ENCODE results near the gene NFS1. TPM values are rescaled to one million over a fixed set of nuclear protein-coding genes. Genes with fewer than 3 reads are reported as not detected.
A peak's percentile ranks its signal among the peaks of the same experiment; 100 is the strongest.

The NFS1 gene
- total RNA-seq, 4 donors from 2014 or later, result 16.1 to 32.1 (median 26.6) TPM

- ATAC-seq (ENCODE audit: low FRiP score) (peak; percentile 62), DNase-seq (ENCODE audit: low spot score) (peak; percentile 62)
- no peak for TF ChIP-seq CTCF (IDR thresholded peaks at IDR 0.05)
Observed at GRCh38 chr20:35619196-35620095, 79.7 kb downstream of the NFS1 start.

DNA sequence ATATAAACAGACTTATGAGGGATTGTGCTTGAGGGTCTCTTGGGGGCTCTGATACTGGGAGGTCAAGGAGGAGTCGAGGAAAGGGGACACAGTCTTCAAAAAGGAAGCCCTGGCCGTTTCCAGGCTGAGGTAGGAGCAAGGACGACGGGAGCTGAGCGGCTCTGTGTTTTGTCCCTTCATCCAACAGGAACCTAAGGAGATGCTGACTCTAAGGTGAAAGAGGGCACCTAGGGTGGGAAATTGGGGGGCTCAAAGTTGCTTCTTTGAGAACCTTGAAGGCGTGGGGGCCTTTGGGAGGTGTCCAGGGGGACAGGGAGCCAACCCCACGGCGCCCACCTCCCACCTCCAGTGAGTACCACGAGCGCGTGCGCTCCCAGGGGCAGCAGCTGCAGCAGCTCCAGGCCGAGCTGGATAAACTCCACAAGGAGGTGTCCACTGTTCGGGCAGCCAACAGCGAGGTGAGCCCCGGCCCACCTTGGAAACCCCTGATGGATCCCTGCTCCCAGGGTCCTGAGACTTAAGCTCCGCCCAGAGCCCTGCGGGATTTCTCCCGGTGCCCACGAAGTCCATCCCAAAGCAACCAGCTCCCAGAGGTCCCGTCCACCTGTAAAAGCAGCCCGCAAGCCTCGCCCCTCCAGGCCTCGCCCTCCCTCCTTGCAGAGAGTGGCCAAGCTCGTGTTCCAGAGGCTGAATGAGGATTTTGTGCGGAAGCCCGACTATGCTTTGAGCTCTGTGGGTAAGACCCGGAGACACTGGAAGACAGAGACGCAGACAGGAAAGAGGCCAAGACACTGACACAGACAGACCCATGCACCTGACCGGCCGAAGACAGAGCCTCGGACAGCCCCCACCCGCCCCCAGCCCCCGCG lies 80.7 kb downstream of the NFS1 start:
- no peak for DNase-seq (ENCODE audit: low spot score)
- no peak for ATAC-seq (ENCODE audit: low FRiP score)
- no peak for TF ChIP-seq CTCF (IDR thresholded peaks at IDR 0.05)

Small RNAs within 50 kb of the gene (small RNA-seq; reads per million reads assigned to genes)
- not detected for gene RNU6-759P

Other genes starting within 250 kb of the NFS1 start
- gene CEP250, start 243.8 kb downstream of the NFS1 start, total RNA-seq, result 10 to 100 TPM; 14.6 to 25.4 (median 16.2) TPM
- gene C20orf173, start 169.7 kb downstream of the NFS1 start, total RNA-seq, result not detected
- gene ERGIC3, start 157.3 kb downstream of the NFS1 start, total RNA-seq, result 100 to 1,000 TPM; 143 to 184 (median 163) TPM
- gene SPAG4, start 83.5 kb downstream of the NFS1 start, total RNA-seq, result 1 to 10 TPM; 2.5 to 7.4 (median 3.1) TPM
- 100 to 1,000 TPM in 1 of 4 donors, 10 to 100 TPM in 3; 50.7 to 113 (median 85.2) TPM for gene CPNE1, start 34.5 kb downstream of the NFS1 start, total RNA-seq
- 10 to 100 TPM; 31.4 to 43.2 (median 33.9) TPM for gene RBM12, start 34.5 kb downstream of the NFS1 start, total RNA-seq
- 100 to 1,000 TPM; 160 to 364 (median 237) TPM for gene ROMO1, start 53 bp upstream of the NFS1 start, total RNA-seq
- gene RBM39, start 42.9 kb upstream of the NFS1 start, total RNA-seq, result 100 to 1,000 TPM; 231 to 462 (median 427) TPM
- gene PHF20, start 72.7 kb upstream of the NFS1 start, total RNA-seq, result 10 to 100 TPM; 51.0 to 71.7 (median 54.8) TPM

All from omental fat pad (tissue), 4 donors.